T-helper 1 cell treated with Interleukin-12 subunit alpha and Interleukin-12 subunit beta and Interleukin-4 antibody, amounts not matched to agents 30 ng/mL and 1 ng/mL, for 36 hours (primary cell): Measurements from ENCODE around the gene GDPD5. TPM values are rescaled to one million over a fixed set of nuclear protein-coding genes. Genes with fewer than 3 reads are reported as not detected.

Source experiments
- intact Hi-C: fragments of 100-400 bp; cut with micrococcal nuclease; formaldehyde crosslinking; loops from one replicate; pipeline ENCODE4 v1.15.1; 2024
- total RNA-seq: library from RNA; stranded (reverse); gene quantifications from 2 replicates; pipeline ENCODE4 v1.2.3, GENCODE V29; 2022

Gene GDPD5
- total RNA-seq, 1 donor from 2014 or later = 23.7 TPM

DNA sequence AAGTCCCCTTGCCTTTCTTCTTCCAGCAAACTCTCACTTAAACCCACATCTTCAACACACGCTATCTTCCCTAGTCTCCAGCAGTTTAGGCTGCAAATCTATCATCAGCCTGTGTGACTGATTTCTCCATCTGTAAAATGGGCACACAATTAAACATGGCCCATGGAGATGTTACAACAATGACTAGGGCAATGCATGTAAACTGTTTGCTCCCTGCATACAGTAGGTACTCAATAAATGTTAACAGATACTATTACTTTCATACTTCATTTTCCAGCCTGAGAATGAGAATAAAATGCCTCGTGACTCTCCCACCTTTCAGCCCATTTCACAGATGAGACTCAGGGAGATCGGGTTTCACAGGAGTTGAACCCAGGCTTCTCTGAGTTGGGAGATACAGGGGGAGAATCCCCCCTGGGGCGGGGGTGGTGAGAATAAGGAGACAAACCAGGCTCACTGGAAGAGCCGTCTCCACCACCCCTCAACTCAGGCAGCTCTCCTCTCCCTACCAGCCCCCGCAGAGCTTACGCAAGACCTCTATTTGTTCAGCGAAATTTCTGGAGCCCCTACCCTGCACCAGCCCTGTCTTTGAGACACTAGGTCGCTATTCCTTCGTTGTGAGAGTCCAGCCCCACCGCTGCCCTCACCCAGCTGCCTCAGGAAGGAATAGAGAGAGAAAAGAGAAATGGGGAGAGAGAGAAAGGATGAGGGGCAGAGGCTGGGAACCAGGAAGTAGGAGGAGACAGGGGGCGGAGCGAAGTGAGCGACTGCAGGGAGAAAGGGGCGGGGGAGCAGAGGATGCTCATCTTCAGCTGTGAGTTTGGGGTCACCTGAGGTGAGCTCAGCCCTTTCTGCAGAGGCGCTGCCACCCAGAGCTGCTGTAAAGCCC lies 50.6 kb downstream of the GDPD5 start:
- intact Hi-C loops = loop anchor here (1.0 kb wide), 3 partner anchors 45 to 57 kb away; partner anchors contain the start of gene GDPD5

DNA sequence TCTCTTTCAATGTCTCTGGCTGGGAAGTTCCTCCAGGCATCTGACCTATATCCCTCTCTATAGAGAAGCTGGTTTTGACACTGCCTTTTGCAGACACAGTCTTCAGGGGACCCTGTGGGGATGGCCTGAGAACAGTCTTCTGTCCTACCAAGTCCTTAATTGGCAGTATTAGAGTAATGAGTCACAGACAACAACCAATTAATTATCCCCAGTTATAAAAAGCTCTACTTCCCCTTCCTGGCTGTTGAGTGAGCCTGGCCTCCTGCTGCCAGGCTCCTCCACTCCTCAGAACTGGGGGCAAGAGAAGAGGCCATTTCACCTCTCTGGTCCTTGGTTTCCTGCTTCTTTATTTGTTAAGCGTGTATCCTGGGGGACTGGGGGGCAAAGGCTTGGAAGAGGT lies 51.5 kb downstream of the GDPD5 start:
- intact Hi-C loops = no loop called here

DNA sequence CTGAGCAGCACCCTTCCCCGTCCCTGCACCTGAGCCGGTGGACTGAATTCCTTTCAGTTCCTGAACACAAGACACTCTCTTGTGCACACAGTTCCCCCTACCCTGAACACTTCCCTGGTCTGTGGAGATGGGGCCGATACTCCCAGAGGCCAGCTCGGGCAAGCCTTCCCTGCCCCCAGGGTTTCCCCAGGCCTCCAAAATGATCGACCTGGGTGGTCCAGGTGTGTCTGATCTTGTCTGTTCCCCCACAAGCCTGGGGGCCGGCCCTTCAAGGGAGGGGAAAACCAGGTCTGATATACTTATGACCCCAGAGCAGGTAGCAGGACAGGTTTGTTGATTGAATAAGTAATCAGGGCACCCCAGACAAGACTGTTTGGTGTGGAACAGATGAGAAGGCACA lies 52.1 kb downstream of the GDPD5 start:
- intact Hi-C loops = no loop called here

DNA sequence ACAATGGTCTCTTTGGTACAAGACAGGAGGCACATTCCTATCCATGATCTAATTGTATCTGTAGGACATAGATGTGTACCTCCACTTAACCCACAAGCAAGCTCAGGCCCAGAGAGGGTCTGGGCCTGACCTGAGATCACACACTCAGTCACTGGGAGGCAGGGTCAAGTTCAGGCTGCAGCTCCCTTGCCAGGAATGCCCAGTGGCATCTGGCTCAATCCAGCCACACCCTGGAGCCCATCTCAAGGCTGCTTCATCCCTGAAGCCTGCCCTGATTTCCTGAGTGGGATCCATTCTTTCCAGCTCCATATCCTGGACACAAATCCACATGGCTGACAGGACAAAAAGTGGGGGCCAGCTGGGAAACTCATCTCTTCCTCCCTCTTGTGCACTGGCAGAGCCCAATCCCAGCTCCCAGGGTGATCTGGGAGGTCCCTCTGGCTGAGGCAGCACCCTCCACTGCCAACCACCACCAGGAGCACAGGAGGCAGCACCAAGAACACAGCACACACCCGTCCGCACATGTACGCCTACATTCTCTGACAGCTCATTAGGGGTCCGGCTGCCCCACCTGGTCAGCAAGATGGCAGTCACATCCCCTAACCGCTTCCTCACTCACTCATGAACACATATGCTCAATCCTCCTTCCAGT lies 53.5 kb downstream of the GDPD5 start:
- intact Hi-C loops = no loop called here

DNA sequence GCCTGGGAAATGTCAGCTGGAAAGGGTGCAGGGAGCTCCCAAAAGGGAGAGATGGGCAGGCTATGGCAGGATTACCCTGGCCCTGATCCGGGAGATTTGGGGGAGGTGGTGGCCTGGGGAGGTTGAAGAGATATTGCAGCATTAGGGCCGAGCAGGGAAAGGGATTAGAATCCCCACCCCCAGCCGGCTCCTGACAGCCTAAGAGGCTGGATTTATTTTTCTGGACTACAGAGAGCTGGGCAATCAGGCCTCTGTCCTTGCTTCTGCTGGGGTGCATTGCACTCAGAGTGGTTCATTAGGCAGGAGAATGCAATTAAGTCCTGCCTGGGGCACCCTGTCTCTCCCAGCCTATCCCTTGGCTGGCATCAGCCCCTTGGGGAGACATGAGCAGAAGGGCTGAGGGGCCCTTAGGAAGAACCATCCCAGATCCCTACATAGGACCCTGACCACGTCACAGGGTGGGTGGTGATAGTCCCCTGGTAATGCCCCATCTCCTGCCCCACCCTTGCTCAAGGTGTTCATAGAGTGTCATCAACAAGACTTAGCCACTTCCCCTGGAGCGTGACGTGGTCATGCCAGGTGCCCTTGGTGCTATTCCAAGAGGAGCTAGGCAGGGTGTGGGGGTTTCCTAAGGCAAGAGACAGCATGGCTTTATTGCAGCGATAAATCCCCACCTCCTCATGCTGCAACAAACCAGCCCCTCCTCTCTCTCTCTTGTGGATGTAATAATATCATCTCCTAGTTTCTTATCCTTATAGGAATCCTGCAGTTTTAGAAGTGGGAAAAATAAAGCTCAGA lies 54.4 kb downstream of the GDPD5 start:
- intact Hi-C loops = no loop called here

DNA sequence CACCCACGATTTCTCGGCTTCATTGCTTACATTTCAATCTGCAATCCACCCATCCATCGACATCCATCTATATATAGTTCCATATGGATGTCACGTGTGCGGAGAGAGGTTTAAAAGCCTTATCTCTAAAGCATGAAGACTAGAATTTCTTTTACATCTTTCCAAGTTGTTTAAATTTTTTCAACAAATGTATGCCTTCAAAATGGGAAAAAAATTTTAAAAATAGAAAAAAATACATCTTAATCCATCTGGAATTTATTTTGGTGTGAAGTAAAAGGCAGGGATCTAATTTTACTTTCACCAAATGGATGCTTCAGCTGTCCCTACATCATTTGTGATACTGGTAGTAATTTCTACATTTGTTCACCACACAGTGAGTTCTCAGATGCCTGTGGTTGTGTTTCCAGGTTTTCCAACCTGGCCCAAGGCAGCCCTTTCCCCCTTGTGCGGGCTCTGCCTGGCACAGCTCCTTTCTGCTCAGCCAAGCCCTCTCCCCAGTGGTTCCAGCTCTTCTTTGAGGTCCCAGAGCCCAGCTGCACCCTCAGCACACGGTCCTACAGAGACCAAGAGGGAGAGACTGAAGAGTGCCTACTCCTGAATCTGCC lies 55.2 kb downstream of the GDPD5 start:
- intact Hi-C loops = no loop called here

DNA sequence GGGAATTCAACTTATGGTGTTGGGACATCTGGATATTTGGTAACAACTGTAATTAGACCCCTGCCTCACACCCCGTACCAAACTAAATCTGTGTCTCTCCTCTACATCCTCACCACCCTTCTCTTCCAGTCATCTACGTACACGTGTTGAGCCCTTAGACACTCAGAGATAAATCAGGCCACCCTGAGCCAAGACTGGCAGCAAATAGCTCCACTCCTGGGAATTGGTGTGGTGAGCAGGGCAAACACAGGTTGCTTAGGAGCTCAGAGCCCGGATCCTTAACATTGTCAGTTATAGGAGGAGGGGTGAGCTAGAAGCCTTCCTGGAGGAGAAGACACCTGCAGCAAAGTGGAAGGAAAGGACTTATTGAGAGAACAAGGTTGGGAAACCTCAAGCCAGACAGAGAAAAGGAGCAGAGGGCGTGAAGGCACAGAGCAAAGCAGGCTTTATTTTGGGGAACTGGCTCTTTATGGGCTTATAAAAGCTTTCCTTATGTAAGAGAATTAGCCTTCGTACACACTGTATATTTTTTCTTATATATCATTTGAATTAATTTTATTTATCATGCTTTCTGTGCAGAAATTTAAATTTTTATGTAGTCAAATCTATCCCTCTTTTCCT lies 55.8 kb downstream of the GDPD5 start:
- intact Hi-C loops = no loop called here

DNA sequence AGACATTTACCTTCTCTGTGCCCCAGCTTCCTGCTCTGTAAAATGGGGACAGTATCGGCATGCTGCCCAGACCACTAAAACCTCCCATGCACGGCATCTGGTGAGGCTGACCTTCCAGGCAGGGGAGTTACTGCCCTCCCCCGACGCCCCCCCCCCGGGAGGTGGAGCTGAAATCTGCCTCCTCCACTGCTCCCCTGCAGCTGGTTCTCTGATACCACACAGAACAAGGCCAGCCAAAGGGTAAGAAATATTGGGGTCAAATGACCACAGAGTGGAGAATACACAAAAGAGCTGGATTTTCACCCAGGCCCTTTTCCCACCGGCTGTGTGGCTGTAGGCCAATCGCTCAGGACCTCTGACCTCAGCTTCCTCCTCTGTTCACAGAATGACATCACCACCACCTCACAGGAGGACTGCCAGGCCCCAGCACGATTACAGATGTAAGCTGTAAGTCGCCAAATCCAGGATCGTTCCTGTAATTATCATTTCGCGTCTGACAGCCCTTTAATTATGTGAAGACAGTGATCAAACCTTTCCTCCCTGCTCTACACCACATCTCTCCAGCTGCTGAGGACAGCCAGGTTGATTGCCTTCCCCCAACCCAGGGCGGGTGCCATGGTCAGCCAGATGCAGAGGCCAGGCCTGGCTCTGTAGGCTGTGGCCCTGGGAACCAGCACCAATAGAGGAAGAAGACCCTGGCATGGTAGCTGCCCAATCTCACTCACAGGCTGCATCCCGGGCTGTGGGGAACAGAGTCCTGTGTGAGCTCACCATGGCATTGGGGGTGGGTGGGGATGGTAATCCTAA lies 57.0 kb downstream of the GDPD5 start:
- intact Hi-C loops = no loop called here

DNA sequence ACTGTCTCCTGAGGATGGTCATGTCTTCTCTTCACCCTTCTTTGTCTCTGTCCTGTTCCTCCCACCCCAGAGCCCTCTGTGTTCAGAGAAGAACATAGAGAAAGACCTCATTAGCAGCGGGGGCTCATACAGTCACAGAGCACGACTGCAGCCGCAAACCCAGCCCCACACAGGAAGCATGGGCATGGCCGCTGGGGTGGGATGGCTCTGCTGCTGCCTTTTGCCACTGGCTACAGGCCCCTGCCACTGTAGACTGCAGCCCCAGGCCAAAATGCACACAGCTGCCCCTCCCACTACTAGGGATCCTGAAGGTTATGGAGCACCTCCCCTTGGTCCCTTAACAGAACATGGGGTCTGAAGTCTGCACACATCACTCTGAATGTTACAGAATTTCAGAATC lies 57.9 kb downstream of the GDPD5 start:
- intact Hi-C loops = no loop called here

DNA sequence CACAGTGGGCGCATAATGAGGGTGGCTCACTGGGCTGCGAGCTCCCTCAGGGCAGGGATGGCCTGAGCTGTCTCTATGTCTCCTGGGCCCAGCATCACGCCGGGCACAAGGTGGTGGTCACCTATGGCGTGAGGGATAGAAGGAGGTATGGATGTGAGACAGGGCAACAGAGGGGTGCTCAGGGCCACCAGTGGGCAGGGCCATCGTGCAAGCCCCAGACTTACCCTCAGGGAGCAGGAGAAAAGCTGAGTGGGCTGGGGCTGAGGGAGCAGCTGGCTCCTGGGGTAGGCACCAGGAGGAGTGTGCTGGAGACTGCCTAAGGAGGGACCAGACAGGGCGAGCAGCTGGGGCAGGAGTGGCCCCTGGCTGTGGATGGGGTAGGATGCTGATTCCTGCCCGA lies 58.4 kb downstream of the GDPD5 start:
- intact Hi-C loops = no loop called here

DNA sequence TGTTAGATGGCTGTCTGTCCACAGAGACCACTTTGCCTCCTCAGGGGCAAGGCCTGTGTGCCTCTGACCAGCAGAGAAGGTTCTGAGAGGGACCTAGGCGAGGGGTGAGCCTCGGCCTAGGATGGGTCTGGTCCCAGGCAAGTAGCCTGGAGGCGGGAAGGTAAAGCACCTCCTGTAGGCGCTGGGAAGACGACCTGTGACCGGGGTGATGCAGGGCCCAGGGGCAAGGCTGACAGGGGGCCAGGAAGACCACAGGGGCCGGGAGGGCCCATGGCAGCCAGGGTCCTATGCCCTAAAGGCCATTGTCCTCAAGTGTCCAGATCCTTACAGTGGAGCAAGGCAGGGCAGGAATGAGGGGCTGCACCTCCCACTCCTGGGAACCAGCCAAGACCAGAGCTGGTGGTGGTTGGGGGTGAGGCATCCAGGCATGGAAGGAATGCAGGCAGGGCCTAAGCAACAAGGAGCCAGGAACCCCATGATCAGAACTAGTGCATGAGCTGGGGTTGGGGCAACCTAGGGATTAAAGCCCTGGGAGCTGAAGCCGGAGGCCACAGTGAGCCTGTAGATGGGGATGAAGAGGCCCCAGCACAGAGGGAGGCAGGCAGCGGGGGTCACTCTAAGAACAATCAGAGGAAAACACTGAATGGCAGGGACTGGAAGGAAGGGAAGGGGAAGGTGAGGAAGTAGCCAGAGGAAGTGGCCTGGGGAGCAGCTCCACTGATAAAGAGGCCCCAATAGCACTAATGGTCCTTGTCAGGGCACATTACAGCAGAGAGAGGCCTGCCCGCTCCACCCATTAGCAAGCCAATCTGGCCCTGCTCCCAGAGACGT lies 59.8 kb downstream of the GDPD5 start:
- intact Hi-C loops = no loop called here

DNA sequence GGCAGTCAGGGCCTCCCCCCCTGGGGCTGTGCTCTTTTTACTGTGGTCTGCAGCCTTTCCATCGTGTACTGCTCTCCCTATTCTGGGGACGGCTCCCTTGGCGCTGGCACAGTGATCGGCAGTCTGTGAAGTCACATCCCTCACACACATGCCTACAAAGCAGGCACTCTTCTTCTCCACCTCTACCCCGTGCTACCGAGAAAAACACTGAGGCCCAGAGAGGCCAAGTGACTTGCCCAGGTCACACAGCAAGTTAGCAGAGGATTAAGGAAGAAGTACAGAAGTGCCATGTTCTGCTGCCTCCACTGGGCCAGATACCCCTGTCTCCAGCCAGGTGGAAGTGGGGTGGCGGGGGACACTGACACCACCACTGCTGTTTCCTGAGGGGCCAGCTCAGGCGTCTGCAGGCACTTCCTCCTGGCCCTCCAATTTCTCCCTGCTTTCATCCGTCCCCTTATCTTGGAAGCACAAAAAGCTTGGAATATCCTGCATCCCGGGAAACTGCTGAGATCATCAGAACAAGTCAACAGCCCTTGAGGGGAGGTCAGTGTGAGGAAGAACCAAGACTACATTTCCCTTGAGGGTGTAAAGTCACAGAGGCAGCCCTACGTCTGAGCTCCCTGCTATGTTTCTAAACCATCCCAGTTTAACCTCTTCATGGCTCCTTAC lies 62.5 kb downstream of the GDPD5 start:
- intact Hi-C loops = no loop called here

DNA sequence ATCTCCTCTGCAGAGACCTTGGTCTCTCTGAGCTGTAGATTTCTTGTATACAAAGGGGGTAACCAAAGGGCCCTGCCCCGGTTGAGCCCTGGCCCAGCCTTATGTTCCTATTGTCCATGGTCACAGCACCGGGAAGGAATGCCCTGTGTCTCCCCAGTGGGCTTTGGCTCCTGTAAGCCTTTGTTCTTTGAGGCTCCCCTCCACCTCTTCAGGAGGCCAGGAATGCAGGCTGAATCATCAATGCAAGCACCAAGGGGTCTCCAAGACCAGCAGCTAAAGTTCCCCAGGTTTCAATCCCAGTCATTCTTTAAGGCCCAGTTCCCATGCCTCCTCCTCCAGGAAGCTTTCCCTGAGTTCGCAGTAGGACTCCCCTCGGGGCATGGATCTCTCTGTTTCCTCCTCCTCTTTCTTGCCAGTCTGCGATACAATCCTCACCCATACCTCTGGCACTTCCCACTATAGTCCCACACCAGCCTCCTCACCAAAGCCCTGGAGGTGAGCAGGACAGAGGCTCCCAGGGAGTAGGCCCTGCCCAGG lies 63.6 kb downstream of the GDPD5 start:
- intact Hi-C loops = no loop called here

DNA sequence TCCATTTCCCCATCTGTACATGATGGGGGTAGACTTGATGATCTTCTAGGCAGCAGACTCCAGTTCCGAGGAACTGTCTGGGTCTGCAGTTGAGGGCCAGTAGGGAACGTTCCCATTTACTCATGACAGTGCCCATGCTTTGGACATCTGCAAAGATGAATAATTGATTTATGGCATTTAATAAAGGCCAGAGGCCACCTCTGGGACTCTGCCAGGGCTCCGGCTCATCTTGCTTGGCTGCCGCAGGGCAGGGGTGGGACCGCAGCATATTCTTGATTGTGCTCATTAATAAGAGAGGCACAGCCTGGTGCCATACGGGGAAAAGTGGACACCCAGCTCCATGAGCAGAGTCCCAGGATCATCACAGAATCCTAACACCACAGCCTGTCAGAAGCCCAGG lies 64.6 kb downstream of the GDPD5 start:
- intact Hi-C loops = no loop called here

DNA sequence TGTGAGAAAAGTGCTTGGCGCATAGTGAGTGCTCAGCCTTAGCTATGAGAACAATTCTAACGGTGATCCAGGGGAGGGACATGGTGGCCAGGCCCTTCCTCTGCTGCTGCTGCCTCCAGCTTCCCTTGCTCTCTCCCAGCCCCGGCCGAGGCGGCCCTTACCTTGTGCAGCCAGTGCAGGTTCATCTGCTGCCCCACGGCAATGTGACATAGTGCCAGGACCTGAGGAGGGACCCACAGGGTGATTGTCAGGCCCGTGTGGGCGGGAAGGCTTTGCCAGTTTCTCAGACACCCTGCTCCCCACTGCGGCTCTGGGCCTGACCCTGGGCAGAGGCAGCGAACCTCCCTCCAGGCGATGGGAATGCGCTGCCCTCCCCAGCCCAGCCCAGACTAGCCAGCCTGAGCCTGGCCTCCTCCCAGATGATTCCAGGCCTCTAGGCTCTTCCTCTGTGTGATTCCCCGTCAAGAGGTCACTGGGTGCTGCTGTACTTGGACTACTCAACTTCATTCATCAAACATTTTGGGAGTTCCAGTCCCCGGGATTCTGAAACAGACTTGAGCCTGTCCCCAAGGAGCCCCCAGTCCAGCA lies 69.1 kb downstream of the GDPD5 start:
- intact Hi-C loops = no loop called here

DNA sequence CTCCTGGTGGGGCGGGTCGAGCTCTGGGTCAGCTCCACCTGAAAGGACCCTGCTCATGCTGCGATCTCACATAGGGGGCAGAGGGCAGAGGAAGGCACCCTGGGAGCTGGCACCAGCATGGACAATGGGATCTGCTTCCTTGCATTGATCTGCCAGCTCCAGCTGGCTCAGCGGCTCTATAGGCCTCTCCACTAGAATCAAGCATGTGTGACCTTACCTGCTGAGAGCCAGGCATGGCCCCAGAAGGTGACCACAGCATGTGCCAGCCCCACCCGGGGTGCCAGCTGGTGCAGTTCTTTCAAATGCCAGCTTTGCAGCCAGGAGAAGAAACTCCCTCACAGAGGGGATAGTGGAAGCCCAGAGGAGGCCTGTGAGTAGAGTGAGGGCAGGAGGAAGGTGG lies 70.8 kb downstream of the GDPD5 start:
- intact Hi-C loops = no loop called here

DNA sequence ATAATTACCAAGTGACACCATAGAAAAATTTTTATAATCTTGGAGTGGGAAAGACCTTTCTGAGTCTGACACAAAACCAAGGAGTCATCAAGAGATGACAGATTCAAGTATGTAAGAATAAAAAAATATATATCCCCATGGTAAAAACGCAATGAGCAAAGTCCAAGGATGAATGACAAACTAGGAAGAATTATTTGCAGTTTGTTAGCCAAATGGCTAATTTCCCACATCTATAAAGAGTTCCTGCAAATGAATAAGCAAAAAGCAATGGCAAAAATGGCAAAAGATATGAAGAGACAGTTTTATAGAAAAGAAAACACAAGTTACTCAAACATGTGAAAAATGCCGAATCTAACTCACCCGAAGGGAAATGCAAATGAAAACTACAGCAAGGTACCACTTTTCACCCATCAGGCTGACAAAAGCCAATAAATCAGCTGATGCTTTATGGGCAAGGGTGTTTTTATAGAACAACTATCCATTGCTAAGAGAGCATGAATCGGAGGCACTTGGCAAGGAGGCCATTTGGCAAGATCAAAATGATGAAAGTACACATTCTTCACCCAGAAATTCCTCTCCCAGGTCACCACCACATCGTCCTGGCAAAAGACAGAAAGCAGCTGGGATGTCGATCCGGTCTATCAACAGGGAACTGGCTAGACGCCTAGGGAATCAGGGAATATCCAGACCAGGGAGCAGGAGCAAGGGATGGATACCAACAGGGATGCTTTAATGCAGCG lies 71.7 kb downstream of the GDPD5 start:
- intact Hi-C loops = no loop called here
